Breast epithelium (tissue), 3 donors: Measurements from ENCODE around the gene CHSY3.

ENCODE experiments used
- POLR2A ChIP-seq: fragments of 450-650 bp; IDR thresholded peaks from one replicate; pipeline ENCODE4 v1.6.1; 2016; ENCODE audit warnings: antibody characterized with exemption, mild to moderate bottlenecking, moderate library complexity
- POLR2AphosphoS5 ChIP-seq, 3 donors: sonication (generic); formaldehyde crosslinking; IDR thresholded peaks; one replicate each; pipeline ENCODE4 v1.6.1; 2017; ENCODE audit warnings: antibody characterized with exemption in 3 of 3

DNA sequence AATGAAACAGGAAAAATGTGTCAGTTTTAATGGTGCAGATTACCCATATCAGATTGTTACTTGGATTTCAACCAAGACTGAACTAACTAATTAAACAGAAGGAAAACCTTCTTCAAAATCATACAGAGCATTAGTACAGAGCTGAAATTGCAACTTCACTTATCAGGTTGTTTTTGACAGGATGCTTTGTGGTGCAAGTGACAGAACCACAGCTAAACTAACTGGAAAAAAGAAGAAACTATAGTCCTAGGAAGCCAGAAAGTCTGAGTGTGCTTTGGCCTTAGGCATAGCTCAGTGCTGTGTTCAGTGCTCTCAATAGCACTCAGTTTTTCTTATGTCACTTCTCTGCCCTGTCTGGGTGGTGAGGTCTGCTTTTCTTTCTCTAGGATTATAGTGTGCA, 267.4 kb downstream of the CHSY3 start:
- TF ChIP-seq POLR2A (no peak), POLR2AphosphoS5 (IDR thresholded peaks at IDR 0.05) (no peak)
